ENCODE measurements around the gene CEP295NL.
"Not testable (repeated sequence)": the region's sequence is repeated elsewhere in the genome, so short reads cannot be mapped to it uniquely, and the experiment has no call there.

CEP295NL gene

GRCh38 chr17:78913115-78913514, 10.1 kb upstream of the CEP295NL start:
- no peak overlapping the region for H3K4me3 ChIP-seq (ENCODE audit: low read length)
- no peaks in the 10 kb centered on the region for H3K9me3 ChIP-seq (ENCODE audit: control insufficient read depth, low read depth, low read length)

GRCh38 chr17:78912082-78912481, 9.1 kb upstream of the CEP295NL start:
- Histone ChIP-seq H3K36me3 (ENCODE audit: control insufficient read depth, low read depth, low read length) (no peaks in the 10 kb centered on the region), H3K27ac (ENCODE audit: low read length) (no peak overlapping the region), H3K9me3 (ENCODE audit: control insufficient read depth, low read depth, low read length) (no peaks in the 10 kb centered on the region), H3K4me3 (ENCODE audit: low read length) (no peak overlapping the region), H3K27me3 (ENCODE audit: control insufficient read depth, insufficient read depth, low read length) (no peaks in the 10 kb centered on the region), H3K9ac (ENCODE audit: low read length) (no peak overlapping the region), H3K4me1 (ENCODE audit: control insufficient read depth, low read depth, low read length) (peaks cover 3% of the 10 kb centered on the region)

More at GRCh38 chr17:78913115-78913514, 10.1 kb upstream of the CEP295NL start:
- Histone ChIP-seq H3K36me3 (ENCODE audit: control insufficient read depth, low read depth, low read length) (no peaks in the 10 kb centered on the region), H3K27me3 (ENCODE audit: control insufficient read depth, insufficient read depth, low read length) (no peaks in the 10 kb centered on the region), H3K27ac (ENCODE audit: low read length) (no peak overlapping the region), H3K4me1 (ENCODE audit: control insufficient read depth, low read depth, low read length) (peaks cover 3% of the 10 kb centered on the region), H3K9ac (ENCODE audit: low read length) (no peak overlapping the region)

GRCh38 chr17:78911543-78911942, 8.5 kb upstream of the CEP295NL start:
- H3K4me1 ChIP-seq (ENCODE audit: control insufficient read depth, low read depth, low read length); H3K4me3 ChIP-seq (ENCODE audit: low read length); H3K9me3 ChIP-seq (ENCODE audit: control insufficient read depth, low read depth, low read length): not testable (repeated sequence)

DNA sequence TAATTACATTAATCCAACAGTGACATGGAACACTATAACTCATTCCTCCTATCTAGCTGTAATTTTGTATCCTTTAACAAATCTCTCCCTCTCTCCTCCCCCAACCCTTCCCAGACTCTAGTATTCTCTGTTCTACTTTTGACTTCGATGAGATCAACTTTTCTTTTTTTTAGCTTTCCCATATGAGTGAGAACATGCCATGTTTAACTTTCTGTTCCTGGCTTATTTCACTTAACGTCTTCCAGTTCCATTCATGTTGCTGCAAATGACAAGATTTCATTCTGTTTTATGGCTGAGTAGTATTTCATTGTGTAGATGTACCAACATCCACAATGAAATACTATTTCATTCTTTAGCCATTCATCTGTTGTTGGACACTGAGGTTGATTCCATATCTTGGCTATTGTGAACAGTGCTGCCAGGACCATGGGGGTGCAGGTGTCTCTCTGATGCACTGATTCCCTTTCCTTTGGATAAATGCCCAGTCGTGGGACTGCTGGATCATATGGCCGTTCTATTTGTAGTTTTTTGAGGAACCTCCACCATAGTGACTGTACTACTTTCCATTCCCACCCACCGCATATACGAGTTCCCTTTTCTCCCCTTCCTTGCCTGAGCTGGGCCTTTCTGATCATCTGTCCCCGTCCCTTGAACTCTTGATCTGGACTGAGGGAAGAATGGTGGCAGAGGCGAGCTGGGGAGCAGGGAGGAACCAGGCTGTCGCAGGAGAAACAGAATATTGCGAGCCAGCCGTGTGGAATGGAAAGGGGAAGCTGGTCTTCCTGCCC, 7.7 kb upstream of the CEP295NL start:
- no peak overlapping the region for H3K9ac ChIP-seq (ENCODE audit: low read length)
- no peaks in the 10 kb centered on the region for H3K36me3 ChIP-seq (ENCODE audit: control insufficient read depth, low read depth, low read length)
- no peaks in the 10 kb centered on the region for H3K27me3 ChIP-seq (ENCODE audit: control insufficient read depth, insufficient read depth, low read length)
- H3K4me3 ChIP-seq (ENCODE audit: low read length), result no peak overlapping the region
- H3K9me3 ChIP-seq (ENCODE audit: control insufficient read depth, low read depth, low read length), result no peaks in the 10 kb centered on the region
- H3K27ac ChIP-seq (ENCODE audit: low read length), result no peak overlapping the region
- H3K4me1 ChIP-seq (ENCODE audit: control insufficient read depth, low read depth, low read length), result peaks cover 3% of the 10 kb centered on the region

More at GRCh38 chr17:78911543-78911942, 8.5 kb upstream of the CEP295NL start:
- not testable (repeated sequence) for H3K36me3 ChIP-seq (ENCODE audit: control insufficient read depth, low read depth, low read length); H3K27me3 ChIP-seq (ENCODE audit: control insufficient read depth, insufficient read depth, low read length); H3K9ac ChIP-seq (ENCODE audit: low read length); H3K27ac ChIP-seq (ENCODE audit: low read length)

DNA sequence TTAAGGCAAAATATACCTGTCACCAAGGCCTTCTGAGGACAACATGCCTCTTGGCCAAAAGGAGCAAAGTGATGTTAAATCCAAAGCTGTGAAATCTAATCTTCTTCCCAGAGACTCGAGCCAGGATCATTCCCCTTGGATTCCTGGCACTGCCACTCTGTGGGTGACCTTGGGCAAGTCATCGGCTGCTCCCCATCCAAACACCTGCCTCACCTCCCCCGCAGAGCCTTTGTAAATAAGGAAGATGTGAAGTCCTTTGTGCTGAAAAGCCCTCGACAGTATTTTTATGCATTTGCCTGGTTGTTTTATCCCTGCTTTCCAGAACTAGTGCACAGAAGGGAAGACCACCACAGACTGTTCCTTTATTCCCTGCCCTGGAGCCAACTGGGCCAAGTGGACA, 5.4 kb upstream of the CEP295NL start:
- H3K9me3 ChIP-seq (ENCODE audit: control insufficient read depth, low read depth, low read length), result no peaks in the 10 kb centered on the region
- no peak overlapping the region for H3K27ac ChIP-seq (ENCODE audit: low read length)
- no peaks in the 10 kb centered on the region for H3K27me3 ChIP-seq (ENCODE audit: control insufficient read depth, insufficient read depth, low read length)
- peaks cover 3% of the 10 kb centered on the region for H3K4me1 ChIP-seq (ENCODE audit: control insufficient read depth, low read depth, low read length)
- no peak overlapping the region for H3K4me3 ChIP-seq (ENCODE audit: low read length)
- no peak overlapping the region for H3K9ac ChIP-seq (ENCODE audit: low read length)
- no peaks in the 10 kb centered on the region for H3K36me3 ChIP-seq (ENCODE audit: control insufficient read depth, low read depth, low read length)

DNA sequence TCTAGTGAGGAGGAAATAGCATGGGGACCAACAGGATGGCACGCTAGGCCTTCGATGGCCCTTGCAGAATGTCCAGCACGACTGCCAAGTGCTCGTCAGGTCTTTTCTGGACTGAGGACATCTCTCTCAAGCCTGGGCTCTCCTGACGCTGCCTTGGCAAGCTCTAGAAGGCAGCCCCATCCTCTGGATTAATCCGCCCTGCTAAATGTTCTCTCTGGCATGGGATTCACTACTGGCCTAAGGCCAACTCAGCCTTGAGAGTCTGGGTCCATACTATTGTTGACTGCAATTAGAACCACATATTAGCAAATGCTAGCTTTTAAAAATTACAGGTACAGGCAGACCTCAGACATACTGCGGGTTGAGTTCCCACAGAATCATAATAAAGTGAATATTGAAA, 2.5 kb upstream of the CEP295NL start:
- Histone ChIP-seq H3K36me3 (ENCODE audit: control insufficient read depth, low read depth, low read length) (no peaks in the 10 kb centered on the region), H3K4me3 (ENCODE audit: low read length) (no peak overlapping the region), H3K27me3 (ENCODE audit: control insufficient read depth, insufficient read depth, low read length) (no peaks in the 10 kb centered on the region), H3K27ac (ENCODE audit: low read length) (no peak overlapping the region), H3K9ac (ENCODE audit: low read length) (no peak overlapping the region), H3K9me3 (ENCODE audit: control insufficient read depth, low read depth, low read length) (no peaks in the 10 kb centered on the region), H3K4me1 (ENCODE audit: control insufficient read depth, low read depth, low read length) (peaks cover 3% of the 10 kb centered on the region)

GRCh38 chr17:78905116-78905515, 2.1 kb upstream of the CEP295NL start:
- H3K27ac ChIP-seq (ENCODE audit: low read length), result no peak overlapping the region
- H3K9ac ChIP-seq (ENCODE audit: low read length), result no peak overlapping the region
- no peaks in the 10 kb centered on the region for H3K9me3 ChIP-seq (ENCODE audit: control insufficient read depth, low read depth, low read length)
- no peaks in the 10 kb centered on the region for H3K27me3 ChIP-seq (ENCODE audit: control insufficient read depth, insufficient read depth, low read length)
- no peaks in the 10 kb centered on the region for H3K36me3 ChIP-seq (ENCODE audit: control insufficient read depth, low read depth, low read length)
- peaks cover 3% of the 10 kb centered on the region for H3K4me1 ChIP-seq (ENCODE audit: control insufficient read depth, low read depth, low read length)
- H3K4me3 ChIP-seq (ENCODE audit: low read length), result no peak overlapping the region

DNA sequence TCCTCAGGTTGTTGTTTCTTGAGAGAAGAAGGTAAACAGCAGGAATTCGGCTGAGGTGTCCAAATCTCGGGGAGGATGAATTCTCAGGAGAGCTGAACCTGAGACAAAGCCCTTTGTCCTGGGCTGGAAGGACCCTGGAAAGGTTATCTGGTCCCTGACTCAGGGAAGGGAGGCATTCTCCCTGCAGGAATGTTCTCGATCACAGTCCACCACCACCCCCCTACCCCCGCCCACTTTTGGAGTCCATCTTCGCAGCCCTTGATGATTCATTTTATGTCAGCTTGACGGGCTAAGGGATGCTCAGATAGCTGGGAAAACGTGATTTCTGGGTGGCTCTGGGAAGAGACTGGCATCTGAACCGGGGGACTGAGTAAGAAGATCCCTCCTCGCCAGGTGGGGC, 1.4 kb upstream of the CEP295NL start:
- H3K27me3 ChIP-seq (ENCODE audit: control insufficient read depth, insufficient read depth, low read length), result no peaks in the 10 kb centered on the region
- peaks cover 9% of the 10 kb centered on the region for H3K4me1 ChIP-seq (ENCODE audit: control insufficient read depth, low read depth, low read length)
- no peaks in the 10 kb centered on the region for H3K9me3 ChIP-seq (ENCODE audit: control insufficient read depth, low read depth, low read length)
- H3K9ac ChIP-seq (ENCODE audit: low read length), result no peak overlapping the region
- no peak overlapping the region for H3K27ac ChIP-seq (ENCODE audit: low read length)
- H3K36me3 ChIP-seq (ENCODE audit: control insufficient read depth, low read depth, low read length), result no peaks in the 10 kb centered on the region
- no peak overlapping the region for H3K4me3 ChIP-seq (ENCODE audit: low read length)

DNA sequence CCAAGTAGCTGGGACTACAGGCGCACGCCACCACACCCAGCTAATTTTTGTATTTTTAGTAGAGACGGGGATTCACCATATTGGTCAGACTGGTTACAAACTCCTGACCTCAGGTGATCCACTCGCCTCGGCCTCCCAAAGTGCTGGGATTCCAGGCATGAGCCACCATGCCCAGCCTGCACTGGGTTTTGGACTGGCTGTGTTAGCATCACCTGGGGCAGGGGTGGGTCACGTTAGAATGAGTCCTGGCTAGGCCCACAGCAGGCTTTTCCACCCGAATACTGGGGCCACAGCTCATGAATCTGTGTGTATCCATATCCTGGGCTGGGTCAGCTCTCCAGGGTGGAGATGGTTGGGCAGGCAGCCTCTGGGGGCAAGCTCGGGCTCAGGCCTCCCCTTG, 770 bp downstream of the CEP295NL start:
- not testable (repeated sequence) for H3K27me3 ChIP-seq (ENCODE audit: control insufficient read depth, insufficient read depth, low read length); H3K9me3 ChIP-seq (ENCODE audit: control insufficient read depth, low read depth, low read length); H3K4me3 ChIP-seq (ENCODE audit: low read length); H3K36me3 ChIP-seq (ENCODE audit: control insufficient read depth, low read depth, low read length); H3K9ac ChIP-seq (ENCODE audit: low read length); H3K27ac ChIP-seq (ENCODE audit: low read length)
- H3K4me1 ChIP-seq (ENCODE audit: control insufficient read depth, low read depth, low read length), result peaks cover 12% of the 10 kb centered on the region

DNA sequence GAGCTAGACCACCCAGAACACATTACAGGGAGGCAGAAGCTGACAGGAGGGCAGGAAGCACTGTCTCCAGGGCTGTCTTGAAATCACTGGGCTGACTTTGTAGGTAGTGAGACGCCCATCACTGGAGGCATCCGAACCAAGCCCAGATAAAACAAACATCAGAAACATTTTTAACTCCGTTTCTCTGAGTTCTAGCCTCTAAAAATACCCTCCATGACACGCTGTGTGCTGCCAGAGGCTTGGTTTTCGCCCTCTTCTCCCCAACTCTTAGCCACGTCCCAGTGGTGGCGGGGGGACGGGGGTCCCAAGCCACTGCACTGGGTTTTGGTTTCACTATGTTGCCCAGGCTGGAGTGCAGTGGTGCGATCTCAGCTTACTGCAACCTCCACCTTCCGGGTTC, 1.2 kb downstream of the CEP295NL start:
- Histone ChIP-seq H3K9ac (ENCODE audit: low read length) (no peak overlapping the region), H3K27me3 (ENCODE audit: control insufficient read depth, insufficient read depth, low read length) (no peaks in the 10 kb centered on the region), H3K4me1 (ENCODE audit: control insufficient read depth, low read depth, low read length) (peaks cover 12% of the 10 kb centered on the region), H3K27ac (ENCODE audit: low read length) (no peak overlapping the region), H3K36me3 (ENCODE audit: control insufficient read depth, low read depth, low read length) (no peaks in the 10 kb centered on the region), H3K4me3 (ENCODE audit: low read length) (no peak overlapping the region), H3K9me3 (ENCODE audit: control insufficient read depth, low read depth, low read length) (no peaks in the 10 kb centered on the region)

- H3K27me3 ChIP-seq (ENCODE audit: control insufficient read depth, insufficient read depth, low read length), result no peaks in the 10 kb centered on the region
- no peak overlapping the region for H3K27ac ChIP-seq (ENCODE audit: low read length)
- H3K9ac ChIP-seq (ENCODE audit: low read length), result no peak overlapping the region
- H3K9me3 ChIP-seq (ENCODE audit: control insufficient read depth, low read depth, low read length), result no peaks in the 10 kb centered on the region
- H3K4me3 ChIP-seq (ENCODE audit: low read length), result no peak overlapping the region
- peaks cover 12% of the 10 kb centered on the region for H3K4me1 ChIP-seq (ENCODE audit: control insufficient read depth, low read depth, low read length)
- H3K36me3 ChIP-seq (ENCODE audit: control insufficient read depth, low read depth, low read length), result no peaks in the 10 kb centered on the region
Observed at GRCh38 chr17:78900816-78901215, 2.2 kb downstream of the CEP295NL start.

All from iPS-18a (cell line).